Epithelial cell of umbilical artery (primary cell): ENCODE measurements around the gene PCDHB7. TPM values are rescaled to one million over a fixed set of nuclear protein-coding genes. Genes with fewer than 3 reads are reported as not detected.

Experiments used
- total RNA-seq: library from RNA; depleted of rRNA; stranded (reverse); fragments of >200 nt; gene quantifications from 2 replicates; pipeline ENCODE4 v1.2.3, GENCODE V29; 2014

PCDHB7 gene
- under 0.01 TPM in 1 of 2 replicates, not detected in the other for total RNA-seq

GRCh38 chr5:141172381-141173204 lies at the start of gene PCDHB7:
TSS of gene PCDHB7 (plus strand) at chr5:141172644. CDS start at chr5:141172836, 192 bp downstream.

GRCh38 chr5:141135030-141135717 lies 37.3 kb upstream of the PCDHB7 start, which contains the start of gene PCDHB5:
TSS of gene PCDHB5 (plus strand) at chr5:141135206. CDS start at chr5:141135435, 229 bp downstream.

GRCh38 chr5:141149812-141150211 lies 22.6 kb upstream of the PCDHB7 start, which contains the start of gene PCDHB6:
TSS of gene PCDHB6 (plus strand) at chr5:141150057. CDS start at chr5:141150258, 201 bp downstream.

GRCh38 chr5:141177577-141178191 lies 5.2 kb downstream of the PCDHB7 start, which contains the start of gene PCDHB8:
TSS of gene PCDHB8 (plus strand) at chr5:141177790. CDS start at chr5:141178035, 245 bp downstream.

GRCh38 chr5:141182248-141182647 lies 9.8 kb downstream of the PCDHB7 start, which contains the start of gene PCDHB16:
TSS of gene PCDHB16 (plus strand) at chr5:141182387. CDS start at chr5:141182560, 173 bp downstream.

DNA sequence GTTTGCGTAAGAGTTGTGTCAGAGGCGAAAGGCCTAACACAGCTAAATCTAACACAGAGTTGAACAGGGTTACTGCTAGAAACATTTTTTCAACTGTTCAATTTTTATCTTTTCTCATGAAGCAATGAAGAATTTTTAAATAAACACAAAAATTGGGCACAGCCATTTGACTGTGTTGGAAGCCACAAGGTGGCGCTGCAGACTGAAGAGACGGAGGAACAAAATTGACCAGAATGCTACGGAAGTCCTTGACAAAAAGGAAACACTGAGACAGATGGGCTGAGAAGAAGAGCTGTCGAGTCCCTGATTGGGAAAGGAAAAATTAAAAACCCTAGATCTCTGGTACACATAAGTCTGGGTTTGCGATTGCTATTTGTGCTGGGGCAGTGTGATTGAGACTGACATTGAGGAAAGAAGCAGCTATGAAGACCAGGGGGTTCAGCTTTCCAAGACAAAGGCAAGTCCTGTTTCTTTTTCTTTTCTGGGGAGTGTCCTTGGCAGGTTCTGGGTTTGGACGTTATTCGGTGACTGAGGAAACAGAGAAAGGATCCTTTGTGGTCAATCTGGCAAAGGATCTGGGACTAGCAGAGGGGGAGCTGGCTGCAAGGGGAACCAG lies 14.6 kb downstream of the PCDHB7 start, which contains the start of gene PCDHB9:
TSS of gene PCDHB9 (plus strand) at position 265 of the 616 bp plus-strand sequence. CDS start at position 423, 158 bp downstream.

DNA sequence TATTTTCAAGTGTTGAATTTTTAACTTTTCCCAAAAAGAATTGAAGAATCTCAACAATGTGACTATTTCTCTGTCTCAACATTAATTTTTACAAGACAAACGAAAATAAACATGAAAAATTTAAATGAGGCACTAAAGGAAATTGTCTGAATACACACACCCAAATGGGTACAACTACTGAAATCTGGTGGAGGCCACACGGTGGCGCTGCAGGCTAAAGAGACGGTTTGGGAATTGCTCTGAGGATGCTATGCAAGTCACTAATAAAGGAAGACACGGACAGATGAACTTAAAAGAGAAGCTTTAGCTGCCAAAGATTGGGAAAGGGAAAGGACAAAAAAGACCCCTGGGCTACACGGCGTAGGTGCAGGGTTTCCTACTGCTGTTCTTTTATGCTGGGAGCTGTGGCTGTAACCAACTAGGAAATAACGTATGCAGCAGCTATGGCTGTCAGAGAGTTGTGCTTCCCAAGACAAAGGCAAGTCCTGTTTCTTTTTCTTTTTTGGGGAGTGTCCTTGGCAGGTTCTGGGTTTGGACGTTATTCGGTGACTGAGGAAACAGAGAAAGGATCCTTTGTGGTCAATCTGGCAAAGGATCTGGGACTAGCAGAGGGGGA lies 19.8 kb downstream of the PCDHB7 start, which contains the start of gene PCDHB10:
TSS of gene PCDHB10 (plus strand) at position 244 of the 616 bp plus-strand sequence. CDS start at position 444, 200 bp downstream.

GRCh38 chr5:141199359-141200235 lies 27.2 kb downstream of the PCDHB7 start, which contains the start of gene PCDHB11:
TSS of gene PCDHB11 (plus strand) at chr5:141199627. CDS start at chr5:141199775, 148 bp downstream.

GRCh38 chr5:141208478-141208877 lies 36.0 kb downstream of the PCDHB7 start, which contains the start of gene PCDHB12:
TSS of gene PCDHB12 (plus strand) at chr5:141208719. CDS start at chr5:141208908, 189 bp downstream.

DNA sequence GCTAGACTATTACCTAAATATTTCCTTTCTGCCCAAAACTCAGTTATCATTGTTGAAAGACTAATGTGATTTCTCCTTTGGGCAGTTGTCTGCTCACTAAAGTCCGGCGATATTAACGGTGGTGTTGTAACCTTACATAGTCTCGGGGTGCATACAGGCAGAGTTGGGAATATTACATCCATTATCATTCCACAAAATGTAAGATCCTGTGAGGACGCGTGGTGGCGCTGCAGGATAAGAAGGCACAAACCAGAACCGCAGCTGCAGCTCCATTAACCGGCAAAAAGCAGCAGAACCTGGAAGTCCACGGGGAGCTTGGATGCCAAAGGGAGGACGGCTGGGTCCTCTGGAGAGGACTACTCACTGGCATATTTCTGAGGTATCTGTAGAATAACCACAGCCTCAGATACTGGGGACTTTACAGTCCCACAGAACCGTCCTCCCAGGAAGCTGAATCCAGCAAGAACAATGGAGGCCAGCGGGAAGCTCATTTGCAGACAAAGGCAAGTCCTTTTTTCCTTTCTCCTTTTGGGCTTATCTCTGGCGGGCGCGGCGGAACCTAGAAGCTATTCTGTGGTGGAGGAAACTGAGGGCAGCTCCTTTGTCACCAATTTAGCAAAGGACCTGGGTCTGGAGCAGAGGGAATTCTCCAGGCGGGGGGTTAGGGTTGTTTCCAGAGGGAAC lies 41.4 kb downstream of the PCDHB7 start, which contains the start of gene PCDHB13:
TSS of gene PCDHB13 (plus strand) at position 264 of the 684 bp plus-strand sequence. CDS start at position 469, 205 bp downstream.

GRCh38 chr5:141223112-141223783 lies 50.8 kb downstream of the PCDHB7 start, which contains the start of gene PCDHB14:
TSS of gene PCDHB14 (plus strand) at chr5:141223343. CDS start at chr5:141223506, 163 bp downstream.

Other genes with a start within 250 kb of the PCDHB7 start
- gene PCDHAC1, start 246.3 kb upstream of the PCDHB7 start, total RNA-seq, result under 0.01 TPM in 1 of 2 replicates, not detected in the other
- gene PCDHAC2, start 206.2 kb upstream of the PCDHB7 start, total RNA-seq, result under 0.01 and 0.30 TPM in 2 replicates
- not detected in 2 replicates for gene PCDHB1, start 121.3 kb upstream of the PCDHB7 start, total RNA-seq
- under 0.01 and 0.32 TPM in 2 replicates for gene PCDHB2, start 78.0 kb upstream of the PCDHB7 start, total RNA-seq
- gene PCDHB3, start 72.2 kb upstream of the PCDHB7 start, total RNA-seq, result under 0.01 TPM in 1 of 2 replicates, not detected in the other
- gene PCDHB4, start 50.8 kb upstream of the PCDHB7 start, total RNA-seq, result under 0.01 and 0.15 TPM in 2 replicates
- gene PCDHB5, start 37.4 kb upstream of the PCDHB7 start, total RNA-seq, result under 0.01 and 0.46 TPM in 2 replicates
- gene PCDHB6, start 22.6 kb upstream of the PCDHB7 start, total RNA-seq, result not detected in 2 replicates
- gene PCDHB8, start 5.1 kb downstream of the PCDHB7 start, total RNA-seq, result under 0.01 and 0.15 TPM in 2 replicates
- under 0.01 TPM in 2 replicates for gene PCDHB16, start 9.7 kb downstream of the PCDHB7 start, total RNA-seq
- gene PCDHB9, start 14.5 kb downstream of the PCDHB7 start, total RNA-seq, result 0.15 TPM in 1 of 2 replicates, not detected in the other
- gene PCDHB10, start 19.7 kb downstream of the PCDHB7 start, total RNA-seq, result 0.30 and 0.32 TPM in 2 replicates
- under 0.01 and 0.15 TPM in 2 replicates for gene PCDHB11, start 27.0 kb downstream of the PCDHB7 start, total RNA-seq
- under 0.01 TPM in 1 of 2 replicates, not detected in the other for gene PCDHB12, start 36.1 kb downstream of the PCDHB7 start, total RNA-seq
- 0.15 and 0.65 TPM in 2 replicates for gene PCDHB13, start 41.3 kb downstream of the PCDHB7 start, total RNA-seq
- gene PCDHB14, start 50.7 kb downstream of the PCDHB7 start, total RNA-seq, result 0.61 and 0.65 TPM in 2 replicates
- 0.32 and 0.46 TPM in 2 replicates for gene PCDHB15, start 72.8 kb downstream of the PCDHB7 start, total RNA-seq
- gene SLC25A2, start 131.4 kb downstream of the PCDHB7 start, total RNA-seq, result 0.15 TPM in 1 of 2 replicates, not detected in the other
- 76.7 and 85.6 TPM in 2 replicates for gene TAF7, start 148.1 kb downstream of the PCDHB7 start, total RNA-seq
- under 0.01 and 0.32 TPM in 2 replicates for gene PCDHGA1, start 157.9 kb downstream of the PCDHB7 start, total RNA-seq
- gene PCDHGA2, start 166.1 kb downstream of the PCDHB7 start, total RNA-seq, result 0.46 and 0.65 TPM in 2 replicates
- 0.15 and 0.32 TPM in 2 replicates for gene PCDHGA3, start 171.2 kb downstream of the PCDHB7 start, total RNA-seq
- gene PCDHGB1, start 177.5 kb downstream of the PCDHB7 start, total RNA-seq, result under 0.01 and 0.65 TPM in 2 replicates
- 1.7 and 1.9 TPM in 2 replicates for gene PCDHGA4, start 182.4 kb downstream of the PCDHB7 start, total RNA-seq
- gene PCDHGB2, start 187.3 kb downstream of the PCDHB7 start, total RNA-seq, result 0.46 and 0.65 TPM in 2 replicates
- 0.30 and 0.32 TPM in 2 replicates for gene PCDHGA5, start 191.5 kb downstream of the PCDHB7 start, total RNA-seq
- gene PCDHGB3, start 197.6 kb downstream of the PCDHB7 start, total RNA-seq, result 0.46 and 1.3 TPM in 2 replicates
- gene PCDHGA6, start 201.2 kb downstream of the PCDHB7 start, total RNA-seq, result 0.76 and 0.97 TPM in 2 replicates
- 0.65 and 0.91 TPM in 2 replicates for gene PCDHGA7, start 210.1 kb downstream of the PCDHB7 start, total RNA-seq
- 4.9 and 10.1 TPM in 2 replicates for gene PCDHGB4, start 215.1 kb downstream of the PCDHB7 start, total RNA-seq
- gene PCDHGA8, start 220.0 kb downstream of the PCDHB7 start, total RNA-seq, result 0.46 and 0.97 TPM in 2 replicates
- gene PCDHGB5, start 225.3 kb downstream of the PCDHB7 start, total RNA-seq, result 6.1 and 9.1 TPM in 2 replicates
- 0.76 and 0.97 TPM in 2 replicates for gene PCDHGA9, start 230.1 kb downstream of the PCDHB7 start, total RNA-seq
- gene PCDHGB6, start 235.4 kb downstream of the PCDHB7 start, total RNA-seq, result 0.97 and 1.1 TPM in 2 replicates
- gene PCDHGA10, start 240.3 kb downstream of the PCDHB7 start, total RNA-seq, result 2.3 TPM in 2 replicates
- 2.9 and 3.3 TPM in 2 replicates for gene PCDHGB7, start 245.0 kb downstream of the PCDHB7 start, total RNA-seq
- gene PCDHGA11, start 248.4 kb downstream of the PCDHB7 start, total RNA-seq, result 5.3 and 5.8 TPM in 2 replicates